ENCODE results near the gene TSPAN5. TPM values are rescaled to one million over a fixed set of nuclear protein-coding genes. Genes with fewer than 3 reads are reported as not detected.

TSPAN5 gene
- polyA plus RNA-seq, 2 donors = 8.8 to 9.8 TPM

DNA sequence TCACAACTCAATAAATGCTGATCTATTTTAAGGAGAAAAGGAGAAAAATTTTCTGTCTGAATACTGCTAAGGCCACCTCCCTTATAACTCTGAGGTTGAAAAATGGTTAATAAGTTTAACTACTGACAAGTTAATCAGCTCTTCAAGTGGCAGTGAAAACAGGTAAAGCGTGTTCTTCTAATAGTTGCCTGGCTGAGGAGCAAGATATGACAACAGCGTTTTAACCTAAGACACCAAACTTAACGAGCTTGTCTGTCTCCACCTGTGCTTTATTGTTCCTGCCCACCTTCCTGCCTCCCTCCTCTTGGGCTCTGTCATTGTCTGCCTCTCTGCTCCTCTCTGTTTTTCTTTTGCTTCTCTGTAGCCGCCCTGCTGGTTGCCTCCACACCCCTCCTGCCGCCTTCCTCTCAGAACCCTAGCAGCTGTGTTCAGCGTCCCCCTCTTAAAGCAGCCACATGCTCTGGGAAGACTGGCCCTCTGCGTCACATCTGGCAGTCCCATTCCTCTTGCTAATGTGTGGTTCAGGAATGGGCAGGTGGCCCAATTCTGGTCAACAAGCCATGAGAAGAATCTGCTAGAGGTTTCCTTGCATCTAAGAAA lies 4.3 kb upstream of the TSPAN5 start:
- peaks cover 0 to 10% of the 10 kb centered on the region in 2 donors for H3K4me1 ChIP-seq (ENCODE audit: control insufficient read depth in 2 of 2, insufficient read depth in 2 of 2, low read length in 1 of 2)
- WGBS, 2 donors = 45 to 52% methylated on average over 7 of the region's 7 CpGs

GRCh38 chr4:98662055-98662453 lies 3.6 kb upstream of the TSPAN5 start:
- Histone ChIP-seq H3K27ac (ENCODE audit: low read depth in 2 of 2, low read length in 1 of 2) (no peak overlapping the region), H3K4me1 (ENCODE audit: control insufficient read depth in 2 of 2, insufficient read depth in 2 of 2, low read length in 1 of 2) (peaks cover 0 to 10% of the 10 kb centered on the region in 2 donors), H3K9me3 (ENCODE audit: control insufficient read depth in 2 of 2, insufficient read depth in 1 of 2, low read depth in 1 of 2, low read length in 1 of 2) (no peaks in the 10 kb centered on the region), H3K36me3 (ENCODE audit: control insufficient read depth in 2 of 2, insufficient read depth in 2 of 2, low read length in 1 of 2) (no peaks in the 10 kb centered on the region), H3K27me3 (ENCODE audit: control insufficient read depth in 1 of 2, insufficient read depth in 2 of 2, low read length in 2 of 2) (no peaks in the 10 kb centered on the region), H3K4me3 (ENCODE audit: low read depth in 1 of 2, low read length in 2 of 2) (no peak overlapping the region)
- 66 to 72% methylated on average over 4 of the region's 4 CpGs for WGBS, 2 donors

More for the DNA sequence above, 4.3 kb upstream of the TSPAN5 start:
- no peaks in the 10 kb centered on the region for H3K27me3 ChIP-seq (ENCODE audit: control insufficient read depth in 1 of 2, insufficient read depth in 2 of 2, low read length in 2 of 2)
- no peaks in the 10 kb centered on the region for H3K36me3 ChIP-seq (ENCODE audit: control insufficient read depth in 2 of 2, insufficient read depth in 2 of 2, low read length in 1 of 2)
- H3K9me3 ChIP-seq (ENCODE audit: control insufficient read depth in 2 of 2, insufficient read depth in 1 of 2, low read depth in 1 of 2, low read length in 1 of 2) = no peaks in the 10 kb centered on the region
- peak overlapping the region; percentile 86 to 96 for H3K27ac ChIP-seq (ENCODE audit: low read depth in 2 of 2, low read length in 1 of 2)
- H3K4me3 ChIP-seq (ENCODE audit: low read depth in 1 of 2, low read length in 2 of 2) = no peak overlapping the region

- H3K36me3 ChIP-seq (ENCODE audit: control insufficient read depth in 2 of 2, insufficient read depth in 2 of 2, low read length in 1 of 2) = no peaks in the 10 kb centered on the region
- peak overlapping the region in 1 of 2 donors; percentile 63 for H3K27ac ChIP-seq (ENCODE audit: low read depth in 2 of 2, low read length in 1 of 2)
- H3K9me3 ChIP-seq (ENCODE audit: control insufficient read depth in 2 of 2, insufficient read depth in 1 of 2, low read depth in 1 of 2, low read length in 1 of 2) = no peaks in the 10 kb centered on the region
- WGBS, 2 donors = 36 to 37% methylated on average over 3 of the region's 3 CpGs
- no peaks in the 10 kb centered on the region for H3K27me3 ChIP-seq (ENCODE audit: control insufficient read depth in 1 of 2, insufficient read depth in 2 of 2, low read length in 2 of 2)
- H3K4me3 ChIP-seq (ENCODE audit: low read depth in 1 of 2, low read length in 2 of 2) = peak overlapping the region in 1 of 2 donors; percentile 18
- H3K4me1 ChIP-seq (ENCODE audit: control insufficient read depth in 2 of 2, insufficient read depth in 2 of 2, low read length in 1 of 2) = peaks cover 0 to 10% of the 10 kb centered on the region in 2 donors
These were observed 3.1 kb upstream of the TSPAN5 start for GRCh38 chr4:98661371-98662054.

GRCh38 chr4:98659741-98660462 lies 1.5 kb upstream of the TSPAN5 start:
- WGBS, 2 donors = 65 to 66% methylated on average over 7 of the region's 7 CpGs
- H3K4me1 ChIP-seq (ENCODE audit: control insufficient read depth in 2 of 2, insufficient read depth in 2 of 2, low read length in 1 of 2) = peaks cover 0 to 7% of the 10 kb centered on the region in 2 donors

DNA sequence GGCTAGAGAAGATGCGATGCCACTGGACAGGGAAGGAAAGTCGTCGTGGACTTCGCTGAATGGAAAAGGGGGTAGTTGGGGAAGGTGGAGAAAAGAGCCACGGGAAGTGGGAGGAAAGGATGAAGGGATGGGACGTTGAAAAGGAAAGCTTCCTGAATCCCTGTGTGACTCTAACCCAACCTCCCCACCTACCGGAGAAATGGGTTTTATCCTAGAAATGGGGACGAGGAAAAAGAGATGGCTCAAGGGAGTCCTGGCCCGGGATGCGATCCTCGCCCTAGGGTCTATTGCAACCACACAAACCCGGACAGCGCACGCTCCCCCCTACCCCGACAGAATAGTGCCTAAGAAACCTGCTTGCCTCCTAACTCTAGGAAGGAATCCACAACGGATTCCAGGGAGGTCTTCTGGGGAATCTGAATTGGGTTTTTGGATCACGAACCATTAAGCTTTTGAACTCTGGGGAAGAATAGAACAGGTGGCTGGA lies 738 bp upstream of the TSPAN5 start:
- Histone ChIP-seq H3K27ac (ENCODE audit: low read depth in 2 of 2, low read length in 1 of 2) (peak overlapping the region; percentile 76 to 96), H3K4me3 (ENCODE audit: low read depth in 1 of 2, low read length in 2 of 2) (peak overlapping the region; percentile 86 to 87), H3K27me3 (ENCODE audit: control insufficient read depth in 1 of 2, insufficient read depth in 2 of 2, low read length in 2 of 2) (no peaks in the 10 kb centered on the region), H3K36me3 (ENCODE audit: control insufficient read depth in 2 of 2, insufficient read depth in 2 of 2, low read length in 1 of 2) (no peaks in the 10 kb centered on the region), H3K4me1 (ENCODE audit: control insufficient read depth in 2 of 2, insufficient read depth in 2 of 2, low read length in 1 of 2) (peaks cover 0 to 7% of the 10 kb centered on the region in 2 donors), H3K9me3 (ENCODE audit: control insufficient read depth in 2 of 2, insufficient read depth in 1 of 2, low read depth in 1 of 2, low read length in 1 of 2) (no peaks in the 10 kb centered on the region)
- WGBS, 2 donors = 18 to 19% methylated on average over 17 of the region's 17 CpGs

More at GRCh38 chr4:98659741-98660462, 1.5 kb upstream of the TSPAN5 start:
- Histone ChIP-seq H3K27me3 (ENCODE audit: control insufficient read depth in 1 of 2, insufficient read depth in 2 of 2, low read length in 2 of 2) (no peaks in the 10 kb centered on the region), H3K4me3 (ENCODE audit: low read depth in 1 of 2, low read length in 2 of 2) (peak overlapping the region; percentile 18 to 87), H3K27ac (ENCODE audit: low read depth in 2 of 2, low read length in 1 of 2) (peak overlapping the region; percentile 76 to 96), H3K9me3 (ENCODE audit: control insufficient read depth in 2 of 2, insufficient read depth in 1 of 2, low read depth in 1 of 2, low read length in 1 of 2) (no peaks in the 10 kb centered on the region), H3K36me3 (ENCODE audit: control insufficient read depth in 2 of 2, insufficient read depth in 2 of 2, low read length in 1 of 2) (no peaks in the 10 kb centered on the region)

- Histone ChIP-seq H3K9me3 (ENCODE audit: control insufficient read depth in 2 of 2, insufficient read depth in 1 of 2, low read depth in 1 of 2, low read length in 1 of 2) (no peaks in the 10 kb centered on the region), H3K27ac (ENCODE audit: low read depth in 2 of 2, low read length in 1 of 2) (peak overlapping the region; percentile 50 to 96), H3K36me3 (ENCODE audit: control insufficient read depth in 2 of 2, insufficient read depth in 2 of 2, low read length in 1 of 2) (no peaks in the 10 kb centered on the region), H3K4me1 (ENCODE audit: control insufficient read depth in 2 of 2, insufficient read depth in 2 of 2, low read length in 1 of 2) (peaks cover 0 to 3% of the 10 kb centered on the region in 2 donors), H3K4me3 (ENCODE audit: low read depth in 1 of 2, low read length in 2 of 2) (peak overlapping the region; percentile 86 to 87), H3K27me3 (ENCODE audit: control insufficient read depth in 1 of 2, insufficient read depth in 2 of 2, low read length in 2 of 2) (no peaks in the 10 kb centered on the region)
- WGBS, 2 donors = 0% methylated on average over 46 of the region's 46 CpGs
These were observed 702 bp downstream of the TSPAN5 start for GRCh38 chr4:98657531-98658286.

DNA sequence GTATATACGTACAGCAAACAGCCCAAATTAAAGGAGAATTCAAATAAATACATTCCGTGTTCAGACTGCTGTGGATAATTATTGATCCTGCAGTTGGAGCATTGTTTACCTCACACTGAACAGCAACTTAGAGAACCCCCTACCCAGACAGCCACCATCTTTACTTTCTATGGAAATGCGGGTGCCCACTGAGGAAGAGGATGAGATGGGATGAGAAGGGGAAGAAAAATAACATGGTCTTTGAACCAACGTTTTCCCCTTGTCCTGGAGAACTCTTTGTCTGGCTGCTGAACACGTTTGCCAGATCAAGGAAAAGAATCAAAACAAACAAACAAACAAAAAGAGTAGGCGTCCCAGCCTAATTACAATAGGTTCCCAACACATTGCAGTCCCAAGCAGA lies 1.5 kb downstream of the TSPAN5 start:
- Histone ChIP-seq H3K9me3 (ENCODE audit: control insufficient read depth in 2 of 2, insufficient read depth in 1 of 2, low read depth in 1 of 2, low read length in 1 of 2) (no peaks in the 10 kb centered on the region), H3K36me3 (ENCODE audit: control insufficient read depth in 2 of 2, insufficient read depth in 2 of 2, low read length in 1 of 2) (no peaks in the 10 kb centered on the region), H3K4me3 (ENCODE audit: low read depth in 1 of 2, low read length in 2 of 2) (peak overlapping the region; percentile 86 to 87), H3K27me3 (ENCODE audit: control insufficient read depth in 1 of 2, insufficient read depth in 2 of 2, low read length in 2 of 2) (no peaks in the 10 kb centered on the region), H3K4me1 (ENCODE audit: control insufficient read depth in 2 of 2, insufficient read depth in 2 of 2, low read length in 1 of 2) (peaks cover 0 to 2% of the 10 kb centered on the region in 2 donors), H3K27ac (ENCODE audit: low read depth in 2 of 2, low read length in 1 of 2) (no peak overlapping the region)
- whole genome bisulfite sequencing, 2 donors = 36 to 39% methylated on average over 6 of the region's 6 CpGs

- 76 to 78% methylated on average over 5 of the region's 5 CpGs for WGBS, 2 donors
- no peaks in the 10 kb centered on the region for H3K27me3 ChIP-seq (ENCODE audit: control insufficient read depth in 1 of 2, insufficient read depth in 2 of 2, low read length in 2 of 2)
- H3K9me3 ChIP-seq (ENCODE audit: control insufficient read depth in 2 of 2, insufficient read depth in 1 of 2, low read depth in 1 of 2, low read length in 1 of 2) = no peaks in the 10 kb centered on the region
- no peak overlapping the region for H3K27ac ChIP-seq (ENCODE audit: low read depth in 2 of 2, low read length in 1 of 2)
- peaks cover 0 to 2% of the 10 kb centered on the region in 2 donors for H3K4me1 ChIP-seq (ENCODE audit: control insufficient read depth in 2 of 2, insufficient read depth in 2 of 2, low read length in 1 of 2)
- peak overlapping the region in 1 of 2 donors; percentile 87 for H3K4me3 ChIP-seq (ENCODE audit: low read depth in 1 of 2, low read length in 2 of 2)
- no peaks in the 10 kb centered on the region for H3K36me3 ChIP-seq (ENCODE audit: control insufficient read depth in 2 of 2, insufficient read depth in 2 of 2, low read length in 1 of 2)
These were observed 2.0 kb downstream of the TSPAN5 start for GRCh38 chr4:98656443-98656842.
